GM12875 (cell line): ENCODE data around the gene CRYBB1.

ENCODE experiments used
- H3K4me3 ChIP-seq: one replicate; pipeline ENCODE4 v1.5.1; 2011; ENCODE audit warnings: low read depth, low read length, control low read depth
- TF ChIP-seq, protein P1 (sequence below): IDR thresholded peaks from 2 replicates; pipeline ENCODE4 v1.5.1; 2011; ENCODE audit warnings: low read depth, mild to moderate bottlenecking, control low read depth, inconsistent platforms, low read length, moderate library complexity, borderline replicate concordance; ENCODE audit not compliant: insufficient read depth

The CRYBB1 gene

DNA sequence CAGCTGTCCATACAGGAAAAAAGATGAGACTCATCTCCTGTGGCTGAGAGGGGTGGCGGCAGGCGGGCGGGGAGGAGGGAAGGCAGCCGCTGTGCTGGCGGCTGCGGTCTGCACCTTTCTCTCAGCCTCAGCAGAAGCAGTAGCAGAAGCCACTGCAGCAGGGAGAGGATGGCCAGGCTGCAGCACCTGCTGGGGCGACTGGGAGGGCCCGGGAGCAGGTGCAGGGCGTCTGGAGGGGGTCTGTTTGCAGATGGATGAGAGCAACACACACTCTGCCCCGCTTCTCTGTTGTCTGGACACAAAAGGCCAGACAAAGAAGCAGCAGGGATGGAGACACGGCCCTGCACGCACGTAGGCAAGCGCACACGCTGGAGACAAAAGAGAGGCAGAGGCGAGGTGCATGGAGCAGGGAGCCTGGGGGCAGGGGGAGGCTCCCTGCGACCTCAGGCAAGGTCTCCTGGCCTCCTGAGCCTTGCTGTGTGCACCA, 30.2 kb upstream of the CRYBB1 start:
- TF ChIP-seq, protein P1, sequence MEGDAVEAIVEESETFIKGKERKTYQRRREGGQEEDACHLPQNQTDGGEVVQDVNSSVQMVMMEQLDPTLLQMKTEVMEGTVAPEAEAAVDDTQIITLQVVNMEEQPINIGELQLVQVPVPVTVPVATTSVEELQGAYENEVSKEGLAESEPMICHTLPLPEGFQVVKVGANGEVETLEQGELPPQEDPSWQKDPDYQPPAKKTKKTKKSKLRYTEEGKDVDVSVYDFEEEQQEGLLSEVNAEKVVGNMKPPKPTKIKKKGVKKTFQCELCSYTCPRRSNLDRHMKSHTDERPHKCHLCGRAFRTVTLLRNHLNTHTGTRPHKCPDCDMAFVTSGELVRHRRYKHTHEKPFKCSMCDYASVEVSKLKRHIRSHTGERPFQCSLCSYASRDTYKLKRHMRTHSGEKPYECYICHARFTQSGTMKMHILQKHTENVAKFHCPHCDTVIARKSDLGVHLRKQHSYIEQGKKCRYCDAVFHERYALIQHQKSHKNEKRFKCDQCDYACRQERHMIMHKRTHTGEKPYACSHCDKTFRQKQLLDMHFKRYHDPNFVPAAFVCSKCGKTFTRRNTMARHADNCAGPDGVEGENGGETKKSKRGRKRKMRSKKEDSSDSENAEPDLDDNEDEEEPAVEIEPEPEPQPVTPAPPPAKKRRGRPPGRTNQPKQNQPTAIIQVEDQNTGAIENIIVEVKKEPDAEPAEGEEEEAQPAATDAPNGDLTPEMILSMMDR, result no peak
- no peak overlapping the region for H3K4me3 ChIP-seq

DNA sequence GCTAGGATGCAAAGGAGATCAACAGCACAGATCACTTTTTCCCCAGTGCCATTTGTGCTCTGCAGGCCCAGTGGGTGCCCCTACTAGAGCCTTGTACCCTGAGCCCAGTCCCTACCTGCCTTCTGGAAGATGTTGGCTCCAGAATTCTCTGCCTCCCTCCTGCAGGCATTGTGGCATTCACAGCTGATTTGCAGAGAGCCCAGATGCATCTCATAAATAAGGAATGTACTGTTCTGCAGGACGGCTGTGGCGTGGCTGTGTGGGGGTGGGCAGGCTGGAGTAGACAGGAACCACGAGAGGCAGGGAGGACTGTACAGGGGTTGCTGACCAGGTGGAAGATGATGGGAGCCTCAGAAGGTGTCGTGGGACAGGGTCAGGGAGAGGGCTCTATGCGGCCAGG, 28.3 kb upstream of the CRYBB1 start:
- H3K4me3 ChIP-seq, result no peak overlapping the region
- TF ChIP-seq, protein P1, result no peak

DNA sequence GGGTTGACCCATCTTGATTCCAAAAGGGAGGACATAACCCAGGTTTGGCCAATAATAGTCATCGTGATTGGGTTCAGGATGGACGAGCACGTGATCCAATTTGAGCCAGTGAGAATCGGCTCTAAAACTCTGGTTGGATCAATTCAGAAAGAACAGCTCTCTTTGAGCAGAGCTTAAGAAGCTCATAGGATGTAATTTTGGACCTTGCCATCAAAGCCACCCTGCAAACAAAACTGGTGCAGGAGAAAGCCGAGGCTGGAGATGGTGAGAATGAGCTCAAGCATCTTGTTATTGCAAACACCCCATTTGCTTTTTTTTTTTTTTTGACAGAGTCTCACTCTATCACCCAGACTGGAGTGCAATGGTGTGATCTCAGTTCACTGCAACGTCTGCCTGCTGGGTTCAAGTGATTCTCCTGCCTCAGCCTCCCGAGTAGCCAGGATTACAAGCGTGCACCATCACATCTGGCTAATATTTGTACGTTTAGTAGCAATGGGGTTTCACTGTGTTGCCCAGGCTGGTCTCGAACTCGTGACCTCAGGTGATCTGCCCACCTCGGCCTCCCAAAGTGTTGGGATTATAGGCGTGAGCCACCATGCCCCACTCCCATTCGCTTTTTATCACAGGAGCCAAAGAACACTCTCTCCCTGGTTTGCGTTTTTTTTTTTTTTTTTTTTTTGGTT, 25.7 kb upstream of the CRYBB1 start:
- no peak overlapping the region for H3K4me3 ChIP-seq
- TF ChIP-seq, protein P1, result no peak

DNA sequence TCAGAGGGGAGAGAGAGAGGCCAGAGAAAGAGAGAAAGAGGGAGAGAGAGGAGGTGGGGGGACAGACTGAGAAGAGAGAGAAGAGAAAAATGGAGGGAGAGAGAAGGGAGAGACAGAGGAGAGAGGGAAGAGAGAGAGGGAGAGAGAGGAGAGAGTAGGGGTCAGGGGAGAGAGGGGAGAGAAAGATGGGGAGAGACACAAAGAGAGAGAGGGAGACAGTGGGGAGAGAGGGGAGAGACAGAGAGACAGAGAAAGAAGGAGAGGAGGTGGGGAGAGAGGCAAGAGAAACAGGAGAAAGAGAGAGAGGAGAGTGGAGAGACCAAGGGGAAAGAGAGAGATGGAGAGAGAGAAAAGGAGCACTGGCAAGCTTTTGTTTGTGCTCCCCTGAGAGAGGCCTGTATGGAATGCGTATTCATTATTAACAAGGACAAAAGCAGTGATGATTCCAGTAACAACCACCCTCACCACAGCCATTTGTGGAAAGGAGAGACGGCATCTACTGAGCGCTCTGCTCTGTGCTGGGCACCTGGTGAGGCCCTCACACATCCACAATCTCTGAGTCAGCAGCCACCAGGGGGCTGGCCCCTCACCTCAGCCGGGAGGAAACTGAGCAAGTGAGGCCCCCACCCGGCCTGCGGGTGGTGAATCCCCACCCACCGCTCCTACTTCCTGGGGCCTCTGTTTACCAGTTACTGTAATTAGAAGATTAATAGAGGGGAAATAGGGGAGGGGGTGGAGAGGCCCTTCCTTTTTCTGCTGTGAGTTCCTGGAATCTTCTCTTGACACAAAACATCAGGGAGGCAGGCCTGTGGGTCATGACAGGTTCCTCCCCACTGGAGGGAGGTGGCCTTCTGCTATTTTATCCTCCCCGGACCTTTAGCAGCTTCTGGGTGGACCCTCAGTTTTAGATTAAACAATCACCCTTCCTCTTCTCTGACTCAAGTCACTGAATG, 24.9 kb upstream of the CRYBB1 start:
- TF ChIP-seq, protein P1, result peak; percentile 55; the same call in 1 of the 2 replicates
- no peak overlapping the region for H3K4me3 ChIP-seq

DNA sequence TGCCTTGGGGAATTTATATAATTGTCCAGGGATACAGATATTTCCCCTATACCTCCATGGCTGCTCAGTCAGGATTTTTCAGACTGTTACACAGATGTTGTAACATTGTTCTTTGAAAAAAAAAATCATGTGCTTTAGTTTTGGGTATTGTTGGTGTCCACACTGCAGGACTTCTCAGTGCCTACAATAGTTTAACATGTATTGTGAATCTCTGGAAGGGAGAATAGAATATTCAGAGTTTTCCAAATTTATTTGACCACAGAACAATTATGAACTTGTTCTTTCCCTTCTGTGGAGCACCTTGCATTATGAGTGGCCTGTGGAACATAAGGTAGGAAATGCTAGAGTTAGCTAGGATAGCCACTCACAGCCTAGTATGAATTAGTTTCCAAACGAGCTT, 18.5 kb upstream of the CRYBB1 start:
- H3K4me3 ChIP-seq, result no peak overlapping the region
- TF ChIP-seq, protein P1, result no peak

DNA sequence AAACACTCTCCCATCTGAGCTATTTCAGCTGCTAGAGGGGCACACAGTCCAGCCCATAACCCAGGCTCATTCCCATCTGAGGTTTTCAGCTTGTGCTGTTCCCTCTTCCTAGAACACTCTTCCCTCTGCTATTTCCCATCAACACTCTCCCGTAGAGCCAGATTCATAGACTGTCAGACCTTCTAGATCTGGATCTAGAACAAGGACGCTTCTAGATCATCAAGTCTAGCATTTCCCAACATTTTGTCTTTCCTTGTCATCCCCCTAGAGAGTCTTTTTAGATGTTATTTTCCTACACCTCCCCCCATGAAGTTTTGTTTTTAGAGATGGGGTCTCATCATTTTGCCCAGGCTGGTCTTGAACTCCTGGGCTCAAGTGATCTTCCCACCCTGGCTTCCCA, 17.3 kb upstream of the CRYBB1 start:
- no peak overlapping the region for H3K4me3 ChIP-seq
- TF ChIP-seq, protein P1, result no peak
